Measurements from ENCODE around the gene CHCHD3.

DNA sequence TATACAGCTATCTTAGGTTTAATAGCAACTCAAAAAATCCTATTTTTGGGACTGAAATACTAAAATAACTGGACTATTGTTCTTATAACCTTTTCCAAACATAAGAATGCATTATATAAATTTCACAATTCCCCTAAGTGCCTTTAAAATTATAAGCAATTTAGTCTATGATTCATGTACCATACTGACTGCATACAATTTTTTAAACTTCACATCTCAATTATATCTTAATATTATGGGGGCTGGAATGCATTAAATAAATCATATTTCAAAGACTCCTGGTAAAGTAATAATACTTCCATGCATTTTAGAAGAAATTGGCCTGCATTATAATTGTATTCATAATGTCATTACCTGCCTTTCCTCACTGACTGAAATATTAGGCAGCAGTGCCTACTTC, 144.6 kb downstream of the CHCHD3 start:
- TF ChIP-seq, protein P1, sequence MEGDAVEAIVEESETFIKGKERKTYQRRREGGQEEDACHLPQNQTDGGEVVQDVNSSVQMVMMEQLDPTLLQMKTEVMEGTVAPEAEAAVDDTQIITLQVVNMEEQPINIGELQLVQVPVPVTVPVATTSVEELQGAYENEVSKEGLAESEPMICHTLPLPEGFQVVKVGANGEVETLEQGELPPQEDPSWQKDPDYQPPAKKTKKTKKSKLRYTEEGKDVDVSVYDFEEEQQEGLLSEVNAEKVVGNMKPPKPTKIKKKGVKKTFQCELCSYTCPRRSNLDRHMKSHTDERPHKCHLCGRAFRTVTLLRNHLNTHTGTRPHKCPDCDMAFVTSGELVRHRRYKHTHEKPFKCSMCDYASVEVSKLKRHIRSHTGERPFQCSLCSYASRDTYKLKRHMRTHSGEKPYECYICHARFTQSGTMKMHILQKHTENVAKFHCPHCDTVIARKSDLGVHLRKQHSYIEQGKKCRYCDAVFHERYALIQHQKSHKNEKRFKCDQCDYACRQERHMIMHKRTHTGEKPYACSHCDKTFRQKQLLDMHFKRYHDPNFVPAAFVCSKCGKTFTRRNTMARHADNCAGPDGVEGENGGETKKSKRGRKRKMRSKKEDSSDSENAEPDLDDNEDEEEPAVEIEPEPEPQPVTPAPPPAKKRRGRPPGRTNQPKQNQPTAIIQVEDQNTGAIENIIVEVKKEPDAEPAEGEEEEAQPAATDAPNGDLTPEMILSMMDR (IDR thresholded peaks at IDR 0.05) = no peak
- TF ChIP-seq POLR2A (IDR thresholded peaks at IDR 0.05) = no peak
- no peak for TF ChIP-seq POLR2AphosphoS5 (IDR thresholded peaks at IDR 0.05)

Data from breast epithelium (tissue), 3 donors.